Naive B cell (primary cell): ENCODE results near the gene ATP7A. TPM values are rescaled to one million over a fixed set of nuclear protein-coding genes. Genes with fewer than 3 reads are reported as not detected.
"Not testable (repeated sequence)": the region's sequence is repeated elsewhere in the genome, so short reads cannot be mapped to it uniquely, and the experiment has no call there.

Experiments used
- ATAC-seq, 2 donors: fragments of 150-1000 bp; cut with Tn5 transposase; 2 replicates each; pipeline ENCODE4 v1.10.0; 2021; ENCODE audit warnings: low read depth in 2 of 2, mild to moderate bottlenecking in 2 of 2, moderate library complexity in 2 of 2
- DNase-seq: peaks from one replicate; pipeline ENCODE4 v3.0.0; 2022
- H3K27ac Mint-ChIP-seq, 6 donors: one replicate each; pipeline ENCODE4 v1.8.0; 2020 to 2022; ENCODE audit warnings: mild to moderate bottlenecking in 6 of 6, mixed read lengths in 6 of 6, moderate library complexity in 5 of 6, inconsistent platforms in 2 of 6
- H3K27me3 Mint-ChIP-seq, 3 donors: one replicate each; pipeline ENCODE4 v1.8.0; 2021 to 2022; ENCODE audit warnings: mixed read lengths in 3 of 3, mild to moderate bottlenecking in 1 of 3
- H3K36me3 Mint-ChIP-seq, 2 donors: one replicate each; pipeline ENCODE4 v1.8.0; 2020 to 2022; ENCODE audit warnings: mixed read lengths in 2 of 2, inconsistent platforms in 1 of 2, mild to moderate bottlenecking in 1 of 2
- H3K4me1 Mint-ChIP-seq, 3 donors: one replicate each; pipeline ENCODE4 v1.8.0; 2020 to 2022; ENCODE audit warnings: mixed read lengths in 3 of 3, inconsistent platforms in 1 of 3, mild to moderate bottlenecking in 1 of 3, moderate library complexity in 1 of 3
- H3K4me3 Mint-ChIP-seq, 8 donors: one replicate each; pipeline ENCODE4 v1.8.0; 2020 to 2022; ENCODE audit warnings: mild to moderate bottlenecking in 8 of 8, mixed read lengths in 8 of 8, moderate library complexity in 8 of 8, inconsistent platforms in 2 of 8
- H3K9me3 Mint-ChIP-seq, 7 donors: one replicate each; pipeline ENCODE4 v1.8.0; 2020 to 2022; ENCODE audit warnings: mixed read lengths in 7 of 7, mild to moderate bottlenecking in 5 of 7, inconsistent platforms in 2 of 7, moderate library complexity in 1 of 7
- polyA plus RNA-seq, 6 donors: library from polyadenylated mRNA; unstranded; fragments of 300-500 nt; fragmentation: Illumina TruSeq; gene quantifications; one replicate each; pipeline ENCODE4 v1.2.3, GENCODE V29; 2021; ENCODE audit warnings: low read depth in 6 of 6

The ATP7A gene
- polyA plus RNA-seq, 6 donors from 2014 or later = 5.4 to 6.5 (median 6.3) TPM; not detected in 1

DNA sequence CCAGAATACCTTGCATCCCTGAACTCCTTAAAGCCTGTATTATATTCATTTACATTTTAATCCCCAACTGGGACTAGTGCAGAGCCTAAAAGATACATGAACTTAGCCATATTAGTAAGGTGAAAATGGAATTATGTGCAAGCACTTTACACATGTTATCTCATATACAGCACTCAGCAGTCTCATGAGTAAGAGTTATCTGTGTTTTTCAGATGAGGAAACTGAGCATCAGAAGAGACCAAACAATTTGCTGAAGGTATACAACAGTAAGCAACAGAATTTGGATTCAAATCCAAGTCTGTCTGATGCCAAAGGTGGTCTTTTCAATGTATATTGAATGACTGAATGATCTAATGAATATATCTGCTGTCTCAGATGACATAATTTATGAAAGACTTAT is 12.3 kb downstream of the ATP7A start:
- Mint-ChIP-seq H3K36me3 (no peaks in the 10 kb centered on the region), H3K4me3 (no peak overlapping the region), H3K27me3 (no peaks in the 10 kb centered on the region), H3K4me1 (peaks cover 4 to 19% (median 15%) of the 10 kb centered on the region in 3 donors), H3K9me3 (peaks cover 0 to 4% (median 0%) of the 10 kb centered on the region in 7 donors), H3K27ac (no peak overlapping the region)
- no peak for ATAC-seq
- DNase-seq = no peak

DNA sequence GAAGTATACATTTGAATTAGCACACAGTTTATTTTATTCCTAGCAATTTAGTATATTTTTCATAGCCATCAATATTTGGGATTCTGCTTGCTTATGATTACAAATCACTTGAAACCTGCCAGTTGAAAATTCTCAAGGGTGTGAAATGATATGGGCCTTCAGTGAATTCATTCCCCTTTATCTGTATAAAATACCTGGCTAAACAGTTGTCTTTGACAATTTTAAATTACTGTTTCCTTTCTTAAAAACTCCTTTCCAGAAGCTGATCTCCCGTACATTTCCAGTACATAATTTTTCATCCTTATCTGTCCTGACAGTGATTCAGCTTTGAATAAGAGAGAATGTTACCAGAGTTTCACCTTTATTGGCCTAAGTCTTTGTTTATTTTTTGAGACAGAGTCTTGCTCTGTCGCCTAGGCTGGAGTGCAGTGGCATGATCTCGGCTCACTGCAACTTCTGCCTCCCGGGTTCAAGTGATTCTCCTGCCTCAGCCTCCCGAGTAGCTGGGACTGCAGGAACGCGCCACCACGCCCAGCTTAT is 13.9 kb downstream of the ATP7A start:
- ATAC-seq (no peak), DNase-seq (no peak)
- Mint-ChIP-seq H3K27ac (no peak overlapping the region), H3K27me3 (no peaks in the 10 kb centered on the region), H3K4me3 (no peak overlapping the region), H3K4me1 (peaks cover 0 to 16% (median 7%) of the 10 kb centered on the region in 3 donors), H3K9me3 (peaks cover 0 to 4% (median 0%) of the 10 kb centered on the region in 7 donors), H3K36me3 (no peaks in the 10 kb centered on the region)

GRCh38 chrX:77925764-77926163 is 15.3 kb downstream of the ATP7A start:
- DNase-seq = no peak
- Mint-ChIP-seq H3K4me3 (peak overlapping the region in 1 of 8 donors; percentile 3), H3K27ac (no peak overlapping the region), H3K4me1 (peaks cover 0 to 11% (median 10%) of the 10 kb centered on the region in 3 donors), H3K36me3 (no peaks in the 10 kb centered on the region), H3K27me3 (no peaks in the 10 kb centered on the region), H3K9me3 (peaks cover 0 to 4% (median 0%) of the 10 kb centered on the region in 7 donors)
- no peak for ATAC-seq

DNA sequence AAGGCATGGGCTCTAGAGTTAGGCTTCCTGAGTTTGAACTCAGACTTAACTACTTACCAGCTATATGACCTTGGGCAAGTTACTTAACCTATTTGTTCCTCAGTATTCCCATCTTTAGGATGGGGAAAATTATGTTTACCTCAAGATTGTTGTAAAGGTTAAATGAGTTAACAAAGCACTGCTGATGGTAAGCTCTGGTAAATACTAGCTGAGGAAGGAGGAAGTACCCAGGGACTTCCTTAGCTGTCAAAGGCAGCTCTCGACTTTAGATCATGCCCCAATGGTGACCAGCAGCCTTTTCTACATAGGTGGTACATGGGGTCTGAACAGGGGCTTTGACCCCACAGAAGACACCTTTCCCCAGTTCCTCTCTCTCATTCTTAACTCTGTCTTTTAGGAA is 20.1 kb downstream of the ATP7A start:
- no peak for DNase-seq
- Mint-ChIP-seq H3K4me1 (peaks cover 0 to 10% (median 5%) of the 10 kb centered on the region in 3 donors), H3K9me3 (peaks cover 0 to 3% (median 0%) of the 10 kb centered on the region in 7 donors), H3K27ac (no peak overlapping the region), H3K4me3 (peak overlapping the region in 1 of 8 donors; percentile 71), H3K36me3 (no peaks in the 10 kb centered on the region), H3K27me3 (no peaks in the 10 kb centered on the region)
- peak in 1 of 2 donors; percentile 57 for ATAC-seq

GRCh38 chrX:77935886-77936285 is 25.4 kb downstream of the ATP7A start:
- H3K4me1 Mint-ChIP-seq = no peaks in the 10 kb centered on the region
- no peaks in the 10 kb centered on the region for H3K9me3 Mint-ChIP-seq
- H3K27ac Mint-ChIP-seq = no peak overlapping the region
- ATAC-seq (no peak), DNase-seq (no peak)
- H3K36me3 Mint-ChIP-seq = no peaks in the 10 kb centered on the region
- no peak overlapping the region for H3K4me3 Mint-ChIP-seq
- no peaks in the 10 kb centered on the region for H3K27me3 Mint-ChIP-seq

- Mint-ChIP-seq H3K27me3 (no peaks in the 10 kb centered on the region), H3K36me3 (no peaks in the 10 kb centered on the region), H3K4me3 (no peak overlapping the region), H3K27ac (no peak overlapping the region), H3K4me1 (no peaks in the 10 kb centered on the region), H3K9me3 (no peaks in the 10 kb centered on the region)
- ATAC-seq (no peak), DNase-seq (no peak)
These were observed 25.8 kb downstream of the ATP7A start for GRCh38 chrX:77936299-77936698.

- no peak for ATAC-seq
- no peaks in the 10 kb centered on the region for H3K9me3 Mint-ChIP-seq
- no peak overlapping the region for H3K27ac Mint-ChIP-seq
- H3K36me3 Mint-ChIP-seq = no peaks in the 10 kb centered on the region
- no peak for DNase-seq
- no peak overlapping the region for H3K4me3 Mint-ChIP-seq
- H3K4me1 Mint-ChIP-seq = peaks cover 0 to 2% (median 0%) of the 10 kb centered on the region in 3 donors
- H3K27me3 Mint-ChIP-seq = no peaks in the 10 kb centered on the region
These were observed 26.8 kb downstream of the ATP7A start for GRCh38 chrX:77937291-77937690.

- Mint-ChIP-seq H3K27ac (no peak overlapping the region), H3K4me3 (no peak overlapping the region), H3K9me3 (peaks cover 0 to 3% (median 0%) of the 10 kb centered on the region in 7 donors), H3K4me1 (peaks cover 0 to 10% (median 2%) of the 10 kb centered on the region in 3 donors), H3K27me3 (no peaks in the 10 kb centered on the region), H3K36me3 (no peaks in the 10 kb centered on the region)
- ATAC-seq (no peak), DNase-seq (no peak)
These were observed 27.7 kb downstream of the ATP7A start for GRCh38 chrX:77938083-77938680.

DNA sequence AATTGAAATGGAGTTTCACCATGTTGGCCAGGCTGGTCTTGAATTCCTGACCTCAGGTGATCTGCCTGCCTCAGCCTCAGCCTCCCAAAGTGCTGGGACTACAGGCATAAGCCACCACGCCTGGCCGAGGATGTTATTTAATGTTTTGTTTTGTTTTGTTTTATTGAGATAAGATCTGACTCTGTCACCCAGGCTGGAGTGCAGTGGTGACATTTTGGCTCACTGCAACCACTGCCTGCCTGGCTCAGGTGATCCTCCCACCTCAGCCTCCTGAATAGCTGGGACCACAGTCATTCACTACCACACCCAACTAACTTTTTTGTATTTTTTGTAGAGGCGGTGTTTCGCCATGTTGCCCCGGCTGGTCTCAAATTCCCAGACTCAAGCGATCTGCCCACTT is 34.5 kb downstream of the ATP7A start:
- not testable (repeated sequence) for H3K36me3 Mint-ChIP-seq, DNase-seq, H3K9me3 Mint-ChIP-seq, H3K4me1 Mint-ChIP-seq, ATAC-seq, H3K4me3 Mint-ChIP-seq, H3K27me3 Mint-ChIP-seq, H3K27ac Mint-ChIP-seq

- H3K36me3 Mint-ChIP-seq = peaks cover 0 to 4% of the 10 kb centered on the region in 2 donors
- DNase-seq = no peak
- ATAC-seq = no peak
- H3K27me3 Mint-ChIP-seq = no peaks in the 10 kb centered on the region
- H3K9me3 Mint-ChIP-seq = peaks cover 0 to 3% (median 0%) of the 10 kb centered on the region in 7 donors
- H3K4me1 Mint-ChIP-seq = peaks cover 0 to 10% (median 4%) of the 10 kb centered on the region in 3 donors
- no peak overlapping the region for H3K27ac Mint-ChIP-seq
- H3K4me3 Mint-ChIP-seq = no peak overlapping the region
These were observed 35.5 kb downstream of the ATP7A start for GRCh38 chrX:77945910-77946545.

DNA sequence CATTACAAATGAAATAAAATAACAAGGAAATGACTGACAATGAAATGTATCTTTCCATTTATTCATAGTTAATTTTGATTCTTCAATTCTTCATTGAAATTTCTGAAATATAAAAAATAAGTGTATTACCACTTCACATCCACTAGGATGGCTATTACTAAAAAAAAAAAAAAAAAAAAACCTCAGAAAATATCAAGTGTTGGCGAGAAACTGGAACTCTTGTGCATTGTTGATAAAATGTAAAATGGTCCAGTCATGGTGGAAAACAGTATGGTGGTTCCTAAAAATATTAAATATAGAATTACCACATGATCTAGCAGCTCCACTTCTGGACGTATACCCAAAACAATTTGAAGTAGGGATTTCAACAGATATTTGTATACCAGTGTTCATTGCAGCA is 36.1 kb downstream of the ATP7A start:
- ATAC-seq (no peak), DNase-seq (no peak)
- peaks cover 0 to 4% of the 10 kb centered on the region in 2 donors for H3K36me3 Mint-ChIP-seq
- peaks cover 0 to 3% (median 0%) of the 10 kb centered on the region in 7 donors for H3K9me3 Mint-ChIP-seq
- no peaks in the 10 kb centered on the region for H3K27me3 Mint-ChIP-seq
- no peak overlapping the region for H3K27ac Mint-ChIP-seq
- H3K4me3 Mint-ChIP-seq = no peak overlapping the region
- H3K4me1 Mint-ChIP-seq = peaks cover 0 to 10% (median 4%) of the 10 kb centered on the region in 3 donors

DNA sequence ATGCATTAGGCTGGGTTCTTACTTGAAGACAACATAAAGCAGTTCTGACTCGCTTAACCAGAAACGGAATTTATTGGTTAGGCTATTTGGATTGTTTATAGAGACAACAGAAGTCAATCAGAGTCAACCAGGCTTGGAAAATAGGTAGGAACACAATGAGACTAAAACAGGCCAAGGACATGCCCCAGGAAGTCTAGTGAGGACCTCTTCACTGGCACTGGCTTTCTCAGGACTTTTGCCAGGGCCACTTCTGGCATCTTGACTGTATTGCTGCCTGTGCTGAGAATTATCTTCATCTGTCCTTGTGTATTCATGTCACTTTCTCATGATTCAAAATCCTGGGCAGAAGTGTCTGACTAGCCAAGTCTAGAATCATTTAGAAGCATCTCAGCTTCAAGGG is 39.3 kb downstream of the ATP7A start:
- DNase-seq (no peak), ATAC-seq (no peak)
- peaks cover 0 to 4% of the 10 kb centered on the region in 2 donors for H3K36me3 Mint-ChIP-seq
- H3K27ac Mint-ChIP-seq = no peak overlapping the region
- H3K27me3 Mint-ChIP-seq = no peaks in the 10 kb centered on the region
- H3K9me3 Mint-ChIP-seq = no peaks in the 10 kb centered on the region
- H3K4me3 Mint-ChIP-seq = no peak overlapping the region
- peaks cover 0 to 2% (median 0%) of the 10 kb centered on the region in 3 donors for H3K4me1 Mint-ChIP-seq

GRCh38 chrX:77952173-77952572 is 41.7 kb downstream of the ATP7A start:
- Mint-ChIP-seq H3K4me1 (peaks cover 0 to 10% (median 5%) of the 10 kb centered on the region in 3 donors), H3K27me3 (no peaks in the 10 kb centered on the region), H3K9me3 (peaks cover 0 to 4% (median 0%) of the 10 kb centered on the region in 7 donors), H3K27ac (no peak overlapping the region), H3K36me3 (peaks cover 0 to under 1% of the 10 kb centered on the region in 2 donors), H3K4me3 (no peak overlapping the region)
- DNase-seq (no peak), ATAC-seq (no peak)

GRCh38 chrX:77953302-77953701 is 42.8 kb downstream of the ATP7A start:
- ATAC-seq = no peak
- DNase-seq = no peak
- no peak overlapping the region for H3K4me3 Mint-ChIP-seq
- H3K4me1 Mint-ChIP-seq = peaks cover 3 to 12% (median 10%) of the 10 kb centered on the region in 3 donors
- no peak overlapping the region for H3K27ac Mint-ChIP-seq
- H3K9me3 Mint-ChIP-seq = peaks cover 0 to 8% (median 0%) of the 10 kb centered on the region in 7 donors
- H3K27me3 Mint-ChIP-seq = no peaks in the 10 kb centered on the region
- H3K36me3 Mint-ChIP-seq = peaks cover 0 to 3% of the 10 kb centered on the region in 2 donors
